Spinal cord (tissue), 10 donors: ENCODE results near the gene TSACC. TPM values are rescaled to one million over a fixed set of nuclear protein-coding genes. Genes with fewer than 3 reads are reported as not detected.
A peak's percentile ranks its signal among the peaks of the same experiment; 100 is the strongest.

ENCODE experiments used
- DNase-seq, 6 donors: peaks; one replicate each; pipeline versions ENCODE4 v3.0.0 to v3.0.0-alpha.2; 2013 to 2015; ENCODE audit warnings: low spot score in 6 of 6, low read depth in 4 of 6
- H3K27ac ChIP-seq: one replicate; pipeline ENCODE4 v1.5.1; 2013; ENCODE audit warnings: low read depth, low read length, control low read depth
- H3K27me3 ChIP-seq: one replicate; pipeline ENCODE4 v1.6.1; 2013; ENCODE audit warnings: low read length; ENCODE audit not compliant: control insufficient read depth, insufficient read depth
- H3K36me3 ChIP-seq: one replicate; pipeline ENCODE4 v1.6.1; 2013; ENCODE audit warnings: low read length; ENCODE audit not compliant: control insufficient read depth, insufficient read depth
- H3K4me1 ChIP-seq: one replicate; pipeline ENCODE4 v1.6.1; 2013; ENCODE audit warnings: low read length; ENCODE audit not compliant: control insufficient read depth, insufficient read depth
- H3K4me3 ChIP-seq: one replicate; pipeline ENCODE4 v1.5.1; 2013; ENCODE audit warnings: low read depth, low read length, control low read depth
- H3K9me3 ChIP-seq: one replicate; pipeline ENCODE4 v1.6.1; 2013; ENCODE audit warnings: low read length; ENCODE audit not compliant: control insufficient read depth, insufficient read depth
- WGBS: methylation state at CpG from one replicate; pipeline ENCODE4 v1.1.5; 2013; ENCODE audit warnings: missing lambda C conversion rate; ENCODE audit not compliant: insufficient coverage; 5-methylcytosine and 5-hydroxymethylcytosine counted together
- polyA plus RNA-seq, 2 donors: library from polyadenylated mRNA; unstranded; fragments of 120-200 nt; gene quantifications; one replicate each; pipeline ENCODE4 v1.2.1, GENCODE V29; 2013; ENCODE audit not compliant: insufficient read length in 2 of 2
- total RNA-seq, 2 donors: library from RNA; depleted of rRNA in 1 of 2; stranded (reverse); fragments of 120-200 nt in 1 of 2; fragments of >200 nt in 1 of 2; gene quantifications; one replicate each; pipeline versions ENCODE4 v1.2.3 to v1.2.4, GENCODE V29; 2013 to 2014
- donor health status: healthy.

Gene TSACC
- total and polyA plus RNA-seq, 4 donors = 0.79 to 1.7 TPM; not detected in 2

GRCh38 chr1:156390469-156391365 is 52.4 kb downstream of the TSACC start:
- WGBS = 22% methylated on average over 11 of the region's 20 CpGs

GRCh38 chr1:156391366-156391677 is 53.0 kb downstream of the TSACC start:
- 34% methylated on average over 11 of the region's 11 CpGs for WGBS

More at GRCh38 chr1:156390469-156391365, 52.4 kb downstream of the TSACC start:
- Histone ChIP-seq H3K36me3 (no peaks in the 10 kb centered on the region), H3K9me3 (no peaks in the 10 kb centered on the region), H3K4me3 (no peak overlapping the region), H3K27ac (peak overlapping the region; percentile 87), H3K4me1 (peaks cover 90% of the 10 kb centered on the region), H3K27me3 (peaks cover 5% of the 10 kb centered on the region)
- peak in 3 of 6 donors; percentile 87 to 95 (median 95) for DNase-seq

GRCh38 chr1:156391701-156392100 is 53.4 kb downstream of the TSACC start:
- 48% methylated on average over 8 of the region's 8 CpGs for WGBS
- Histone ChIP-seq H3K4me1 (peaks cover 80% of the 10 kb centered on the region), H3K36me3 (no peaks in the 10 kb centered on the region), H3K27ac (peak overlapping the region; percentile 87), H3K27me3 (peaks cover 5% of the 10 kb centered on the region), H3K4me3 (no peak overlapping the region), H3K9me3 (no peaks in the 10 kb centered on the region)
- no peak for DNase-seq

More at GRCh38 chr1:156391366-156391677, 53.0 kb downstream of the TSACC start:
- no peak overlapping the region for H3K4me3 ChIP-seq
- no peaks in the 10 kb centered on the region for H3K36me3 ChIP-seq
- peak overlapping the region; percentile 87 for H3K27ac ChIP-seq
- DNase-seq = peak in 1 of 6 donors; percentile 23
- peaks cover 84% of the 10 kb centered on the region for H3K4me1 ChIP-seq
- H3K9me3 ChIP-seq = no peaks in the 10 kb centered on the region
- H3K27me3 ChIP-seq = peaks cover 5% of the 10 kb centered on the region

GRCh38 chr1:156392452-156392853 is 54.1 kb downstream of the TSACC start:
- H3K4me1 ChIP-seq = peaks cover 73% of the 10 kb centered on the region
- H3K27me3 ChIP-seq = peaks cover 5% of the 10 kb centered on the region
- no peaks in the 10 kb centered on the region for H3K9me3 ChIP-seq
- peak in 2 of 6 donors; percentile 21 to 55 for DNase-seq
- H3K27ac ChIP-seq = peak overlapping the region; percentile 87
- H3K36me3 ChIP-seq = no peaks in the 10 kb centered on the region
- 48% methylated on average over 8 of the region's 13 CpGs for WGBS
- no peak overlapping the region for H3K4me3 ChIP-seq

GRCh38 chr1:156393095-156393494 is 54.8 kb downstream of the TSACC start:
- Histone ChIP-seq H3K4me1 (peaks cover 66% of the 10 kb centered on the region), H3K4me3 (no peak overlapping the region), H3K27ac (no peak overlapping the region), H3K9me3 (no peaks in the 10 kb centered on the region), H3K36me3 (no peaks in the 10 kb centered on the region), H3K27me3 (peaks cover 4% of the 10 kb centered on the region)
- peak in 1 of 6 donors; percentile 7 for DNase-seq

- no peaks in the 10 kb centered on the region for H3K27me3 ChIP-seq
- no peaks in the 10 kb centered on the region for H3K36me3 ChIP-seq
- H3K27ac ChIP-seq = no peak overlapping the region
- WGBS = 48% methylated on average over 6 of the region's 9 CpGs
- DNase-seq = peak in 1 of 6 donors; percentile 11
- H3K4me1 ChIP-seq = peaks cover 60% of the 10 kb centered on the region
- no peak overlapping the region for H3K4me3 ChIP-seq
- no peaks in the 10 kb centered on the region for H3K9me3 ChIP-seq
Measured at GRCh38 chr1:156394082-156394481, 55.8 kb downstream of the TSACC start.

GRCh38 chr1:156394835-156395461 is 56.6 kb downstream of the TSACC start:
- whole genome bisulfite sequencing = 76% methylated on average over 15 of the region's 16 CpGs
- no peaks in the 10 kb centered on the region for H3K9me3 ChIP-seq
- H3K27me3 ChIP-seq = no peaks in the 10 kb centered on the region
- DNase-seq = no peak
- no peak overlapping the region for H3K27ac ChIP-seq
- H3K4me1 ChIP-seq = peaks cover 60% of the 10 kb centered on the region
- H3K36me3 ChIP-seq = no peaks in the 10 kb centered on the region
- no peak overlapping the region for H3K4me3 ChIP-seq

Other genes with a start within 250 kb of the TSACC start
- gene LMNA, start 223.8 kb upstream of the TSACC start, total RNA-seq = 100 to 1,000 TPM in 1 of 2 donors, 10 to 100 TPM in 1; 78.4 to 138 TPM
- gene LMNA, start 223.8 kb upstream of the TSACC start, polyA plus RNA-seq = 10 to 100 TPM; 52.1 to 93.3 TPM
- 10 to 100 TPM in 1 of 2 donors, 1 to 10 TPM in 1; 8.2 to 15.9 TPM for gene SEMA4A, start 184.9 kb upstream of the TSACC start, total RNA-seq
- 10 to 100 TPM; 32.2 to 42.0 TPM for gene SEMA4A, start 184.9 kb upstream of the TSACC start, polyA plus RNA-seq
- gene SLC25A44, start 144.4 kb upstream of the TSACC start, total RNA-seq = 10 to 100 TPM; 15.1 to 19.7 TPM
- gene SLC25A44, start 144.4 kb upstream of the TSACC start, polyA plus RNA-seq = 10 to 100 TPM; 40.6 to 43.0 TPM
- 10 to 100 TPM; 32.6 to 70.6 TPM for gene PMF1, start 125.5 kb upstream of the TSACC start, total RNA-seq
- 10 to 100 TPM; 54.9 to 64.8 TPM for gene PMF1, start 125.5 kb upstream of the TSACC start, polyA plus RNA-seq
- gene BGLAP, start 96.3 kb upstream of the TSACC start, total RNA-seq = 1 to 10 TPM; 1.5 to 1.9 TPM
- gene BGLAP, start 96.3 kb upstream of the TSACC start, polyA plus RNA-seq = 1 to 10 TPM; 2.3 to 5.6 TPM
- 10 to 100 TPM; 42.6 to 43.1 TPM for gene PAQR6, start 90.5 kb upstream of the TSACC start, total RNA-seq
- gene PAQR6, start 90.5 kb upstream of the TSACC start, polyA plus RNA-seq = 100 to 1,000 TPM; 191 to 206 TPM
- gene SMG5, start 55.7 kb upstream of the TSACC start, total RNA-seq = 10 to 100 TPM; 37.2 to 50.9 TPM
- gene SMG5, start 55.7 kb upstream of the TSACC start, polyA plus RNA-seq = 10 to 100 TPM; 71.5 to 79.8 TPM
- gene TMEM79, start 54.2 kb upstream of the TSACC start, total RNA-seq = 1 to 10 TPM; 1.6 to 2.6 TPM
- gene TMEM79, start 54.2 kb upstream of the TSACC start, polyA plus RNA-seq = 1 to 10 TPM; 4.9 to 6.8 TPM
- gene GLMP, start 42.8 kb upstream of the TSACC start, total RNA-seq = 10 to 100 TPM; 16.9 to 54.1 TPM
- 10 to 100 TPM; 22.9 to 28.9 TPM for gene GLMP, start 42.8 kb upstream of the TSACC start, polyA plus RNA-seq
- gene VHLL, start 39.2 kb upstream of the TSACC start, total RNA-seq = under 1 TPM in 1 of 2 donors, not detected in 1; 0.50 TPM
- under 1 TPM; 0.32 to 0.38 TPM for gene VHLL, start 39.2 kb upstream of the TSACC start, polyA plus RNA-seq
- 100 to 1,000 TPM; 248 to 258 TPM for gene CCT3, start 234 bp upstream of the TSACC start, total RNA-seq
- 100 to 1,000 TPM; 231 to 250 TPM for gene CCT3, start 234 bp upstream of the TSACC start, polyA plus RNA-seq
- gene RHBG, start 30.7 kb downstream of the TSACC start, total RNA-seq = not detected
- gene RHBG, start 30.7 kb downstream of the TSACC start, polyA plus RNA-seq = under 1 TPM; 0.26 to 0.81 TPM
- gene MEF2D, start 162.2 kb downstream of the TSACC start, total RNA-seq = 10 to 100 TPM in 1 of 2 donors, 1 to 10 TPM in 1; 5.7 to 13.2 TPM
- 10 to 100 TPM; 21.8 to 28.9 TPM for gene MEF2D, start 162.2 kb downstream of the TSACC start, polyA plus RNA-seq
- gene IQGAP3, start 234.0 kb downstream of the TSACC start, total RNA-seq = 1 to 10 TPM; 4.9 to 7.3 TPM
- 10 to 100 TPM in 1 of 2 donors, 1 to 10 TPM in 1; 6.8 to 10.4 TPM for gene IQGAP3, start 234.0 kb downstream of the TSACC start, polyA plus RNA-seq
- gene TTC24, start 241.2 kb downstream of the TSACC start, total RNA-seq = not detected
- gene TTC24, start 241.2 kb downstream of the TSACC start, polyA plus RNA-seq = not detected